ENCODE results near the gene CPNE7.
"Not testable (repeated sequence)": the region's sequence is repeated elsewhere in the genome, so short reads cannot be mapped to it uniquely, and the experiment has no call there.

The CPNE7 gene

DNA sequence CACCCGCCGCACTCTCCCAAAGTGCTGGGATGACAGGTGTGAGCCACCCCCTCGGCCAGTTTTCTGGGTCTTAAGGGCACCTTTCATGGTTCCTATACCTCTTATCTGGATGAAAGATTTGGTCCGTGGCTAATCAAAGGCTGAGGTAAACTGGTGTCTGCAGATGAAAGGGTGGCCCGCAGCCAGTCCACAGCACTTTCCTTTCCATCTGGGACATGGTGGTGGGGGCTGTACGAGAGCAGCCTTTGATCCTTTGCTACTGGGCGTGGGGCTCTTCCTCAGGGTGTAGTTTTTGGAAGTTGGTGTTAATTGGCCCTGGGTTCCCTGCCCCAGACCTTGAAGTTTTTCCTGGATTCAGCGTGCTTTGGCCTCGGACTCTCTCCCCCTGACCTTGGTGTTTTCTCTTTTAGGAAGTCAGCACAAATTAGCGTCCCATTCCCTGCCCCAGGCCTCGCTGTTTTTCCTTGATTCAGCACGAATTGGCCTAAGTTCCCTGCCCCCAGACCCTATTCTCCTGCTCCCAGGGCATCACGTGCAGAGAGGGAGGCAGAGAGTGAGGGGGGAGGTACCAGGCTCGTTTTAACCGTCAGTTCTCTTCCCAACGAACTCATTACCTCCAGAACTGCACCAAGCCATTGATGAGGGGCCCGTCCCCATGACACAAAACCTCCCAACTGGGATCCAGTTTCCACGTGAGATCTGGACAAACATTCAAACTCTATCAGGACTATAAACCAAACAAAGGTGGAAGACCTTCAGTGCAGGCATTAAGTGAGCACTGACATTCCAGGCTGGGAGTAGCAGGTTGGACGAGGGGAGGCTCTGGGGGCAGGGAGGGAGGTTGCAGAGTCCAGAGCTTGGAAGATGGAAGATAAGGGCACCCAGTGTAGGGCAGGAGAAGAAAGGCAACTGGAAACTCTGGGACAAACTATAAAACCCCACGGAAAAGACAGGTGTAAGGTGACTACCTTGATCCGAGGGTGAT is 49.5 kb downstream of the CPNE7 start:
- Histone ChIP-seq H3K79me2 (ENCODE audit: control insufficient read depth, low read length) (no peaks in the 10 kb centered on the region), H3K4me3 (ENCODE audit: low read length) (no peak overlapping the region), H3K4me2 (ENCODE audit: low read length) (no peak overlapping the region), H4K20me1 (ENCODE audit: control insufficient read depth, insufficient read depth, low read depth, low read length) (no peaks in the 10 kb centered on the region), H3K4me1 (ENCODE audit: control insufficient read depth, low read length) (no peaks in the 10 kb centered on the region), H3K9me2 (replicated peaks; ENCODE audit: control insufficient read depth, low read length) (no peaks in the 10 kb centered on the region), H3K36me3 (ENCODE audit: control insufficient read depth, low read length) (no peaks in the 10 kb centered on the region), H3K9me3 (ENCODE audit: control insufficient read depth, insufficient read depth, low read length) (no peaks in the 10 kb centered on the region), H3F3A (ENCODE audit: control insufficient read depth, insufficient read depth) (no peaks in the 10 kb centered on the region), H3K27me3 (ENCODE audit: control insufficient read depth, low read length) (peaks cover 7% of the 10 kb centered on the region; the same call in 1 of the 2 replicates), H3K27ac (ENCODE audit: low read depth, low read length) (no peak overlapping the region)
- no peak for TF ChIP-seq EZH2phosphoT487 (IDR thresholded peaks at IDR 0.05; ENCODE audit: borderline replicate concordance, low read length)
- TF ChIP-seq, protein P1, sequence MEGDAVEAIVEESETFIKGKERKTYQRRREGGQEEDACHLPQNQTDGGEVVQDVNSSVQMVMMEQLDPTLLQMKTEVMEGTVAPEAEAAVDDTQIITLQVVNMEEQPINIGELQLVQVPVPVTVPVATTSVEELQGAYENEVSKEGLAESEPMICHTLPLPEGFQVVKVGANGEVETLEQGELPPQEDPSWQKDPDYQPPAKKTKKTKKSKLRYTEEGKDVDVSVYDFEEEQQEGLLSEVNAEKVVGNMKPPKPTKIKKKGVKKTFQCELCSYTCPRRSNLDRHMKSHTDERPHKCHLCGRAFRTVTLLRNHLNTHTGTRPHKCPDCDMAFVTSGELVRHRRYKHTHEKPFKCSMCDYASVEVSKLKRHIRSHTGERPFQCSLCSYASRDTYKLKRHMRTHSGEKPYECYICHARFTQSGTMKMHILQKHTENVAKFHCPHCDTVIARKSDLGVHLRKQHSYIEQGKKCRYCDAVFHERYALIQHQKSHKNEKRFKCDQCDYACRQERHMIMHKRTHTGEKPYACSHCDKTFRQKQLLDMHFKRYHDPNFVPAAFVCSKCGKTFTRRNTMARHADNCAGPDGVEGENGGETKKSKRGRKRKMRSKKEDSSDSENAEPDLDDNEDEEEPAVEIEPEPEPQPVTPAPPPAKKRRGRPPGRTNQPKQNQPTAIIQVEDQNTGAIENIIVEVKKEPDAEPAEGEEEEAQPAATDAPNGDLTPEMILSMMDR (IDR thresholded peaks at IDR 0.05; ENCODE audit: low read depth, low read length, poor library complexity, severe bottlenecking): no peak

DNA sequence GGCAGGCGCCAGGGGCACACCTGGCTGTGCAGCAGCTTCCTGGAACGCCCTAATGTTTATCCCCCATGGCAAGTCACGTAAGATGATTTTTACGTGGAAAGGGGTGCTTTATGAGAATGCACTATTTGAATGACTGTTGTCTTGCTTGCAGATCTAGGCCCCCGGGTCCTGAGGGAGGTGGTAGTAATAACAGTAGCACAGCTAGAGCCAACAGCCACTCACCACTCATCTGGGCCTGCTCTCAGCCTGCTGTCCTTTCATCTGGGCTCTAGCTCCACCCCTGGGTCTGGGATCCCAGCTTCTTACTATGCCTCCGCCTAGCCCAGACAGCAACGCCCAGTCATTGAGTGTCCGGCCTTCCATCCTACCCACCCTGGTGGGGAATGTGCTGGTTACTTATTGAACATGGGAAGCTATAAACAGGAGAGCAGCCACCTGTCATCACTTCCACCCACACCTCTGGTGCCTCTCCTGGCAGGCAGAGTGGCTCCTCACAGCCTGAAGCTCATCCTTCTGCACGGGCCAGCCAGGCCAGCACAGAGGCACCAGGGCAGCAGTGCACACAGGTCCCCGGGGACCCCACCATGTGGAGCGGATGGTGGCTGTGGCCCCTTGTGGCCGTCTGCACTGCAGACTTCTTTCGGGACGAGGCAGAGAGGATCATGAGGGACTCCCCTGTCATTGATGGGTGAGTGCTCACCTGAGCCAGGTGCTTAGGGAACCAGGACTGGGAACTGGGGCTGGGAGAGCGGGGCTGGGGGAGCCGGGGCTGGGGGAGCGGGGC is 54.5 kb downstream of the CPNE7 start:
- Histone ChIP-seq H3K27me3 (ENCODE audit: control insufficient read depth, low read length) (peaks cover 16% of the 10 kb centered on the region; the same call in 1 of the 2 replicates), H3K4me2 (ENCODE audit: low read length) (no peak overlapping the region), H3K36me3 (ENCODE audit: control insufficient read depth, low read length) (no peaks in the 10 kb centered on the region), H3F3A (ENCODE audit: control insufficient read depth, insufficient read depth) (no peaks in the 10 kb centered on the region), H3K4me1 (ENCODE audit: control insufficient read depth, low read length) (no peaks in the 10 kb centered on the region), H3K79me2 (ENCODE audit: control insufficient read depth, low read length) (no peaks in the 10 kb centered on the region), H3K27ac (ENCODE audit: low read depth, low read length) (no peak overlapping the region), H3K9me3 (ENCODE audit: control insufficient read depth, insufficient read depth, low read length) (no peaks in the 10 kb centered on the region), H3K9me2 (replicated peaks; ENCODE audit: control insufficient read depth, low read length) (no peaks in the 10 kb centered on the region), H3K4me3 (ENCODE audit: low read length) (no peak overlapping the region), H4K20me1 (ENCODE audit: control insufficient read depth, insufficient read depth, low read depth, low read length) (no peaks in the 10 kb centered on the region)
- TF ChIP-seq EZH2phosphoT487 (IDR thresholded peaks at IDR 0.05; ENCODE audit: borderline replicate concordance, low read length): no peak
- TF ChIP-seq, protein P1 (IDR thresholded peaks at IDR 0.05; ENCODE audit: low read depth, low read length, poor library complexity, severe bottlenecking): no peak

DNA sequence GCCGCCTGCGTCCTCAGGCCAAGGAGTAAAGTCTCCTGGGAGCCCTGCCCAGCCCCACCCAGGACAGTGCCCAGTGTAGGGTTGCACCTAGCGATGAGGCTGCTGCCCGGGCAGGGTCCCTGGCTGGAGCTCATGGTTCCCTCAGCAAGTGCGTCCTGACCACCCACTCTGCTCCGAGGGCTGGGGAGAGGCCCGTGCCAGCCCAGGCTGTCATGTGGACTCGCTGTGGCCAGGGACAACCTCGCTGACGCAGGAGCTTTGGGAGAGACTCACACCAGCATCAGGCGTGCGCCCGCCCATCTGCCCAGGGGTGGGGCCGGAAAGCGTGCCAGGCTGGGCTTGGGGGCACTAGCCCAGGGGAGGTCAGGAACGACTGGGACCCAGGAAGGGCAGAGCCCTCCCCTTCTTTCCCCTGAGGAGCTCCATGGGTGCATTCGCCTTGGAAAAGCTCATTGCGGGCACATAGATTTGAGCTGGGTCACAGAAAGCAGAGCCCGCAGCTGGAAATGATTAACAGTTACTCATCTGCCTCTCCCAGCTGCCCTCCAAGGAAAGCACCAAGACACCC is 57.6 kb downstream of the CPNE7 start:
- Histone ChIP-seq H3K4me3 (ENCODE audit: low read length) (no peak overlapping the region), H3K79me2 (ENCODE audit: control insufficient read depth, low read length) (no peaks in the 10 kb centered on the region), H3K27ac (ENCODE audit: low read depth, low read length) (no peak overlapping the region), H3F3A (ENCODE audit: control insufficient read depth, insufficient read depth) (no peaks in the 10 kb centered on the region), H4K20me1 (ENCODE audit: control insufficient read depth, insufficient read depth, low read depth, low read length) (no peaks in the 10 kb centered on the region), H3K4me2 (ENCODE audit: low read length) (no peak overlapping the region), H3K36me3 (ENCODE audit: control insufficient read depth, low read length) (no peaks in the 10 kb centered on the region), H3K9me3 (ENCODE audit: control insufficient read depth, insufficient read depth, low read length) (no peaks in the 10 kb centered on the region), H3K4me1 (ENCODE audit: control insufficient read depth, low read length) (no peaks in the 10 kb centered on the region), H3K27me3 (ENCODE audit: control insufficient read depth, low read length) (peaks cover 17% of the 10 kb centered on the region; the same call in 1 of the 2 replicates), H3K9me2 (replicated peaks; ENCODE audit: control insufficient read depth, low read length) (no peaks in the 10 kb centered on the region)
- TF ChIP-seq, protein P1 (IDR thresholded peaks at IDR 0.05; ENCODE audit: low read depth, low read length, poor library complexity, severe bottlenecking): no peak
- TF ChIP-seq EZH2phosphoT487 (IDR thresholded peaks at IDR 0.05; ENCODE audit: borderline replicate concordance, low read length): no peak

DNA sequence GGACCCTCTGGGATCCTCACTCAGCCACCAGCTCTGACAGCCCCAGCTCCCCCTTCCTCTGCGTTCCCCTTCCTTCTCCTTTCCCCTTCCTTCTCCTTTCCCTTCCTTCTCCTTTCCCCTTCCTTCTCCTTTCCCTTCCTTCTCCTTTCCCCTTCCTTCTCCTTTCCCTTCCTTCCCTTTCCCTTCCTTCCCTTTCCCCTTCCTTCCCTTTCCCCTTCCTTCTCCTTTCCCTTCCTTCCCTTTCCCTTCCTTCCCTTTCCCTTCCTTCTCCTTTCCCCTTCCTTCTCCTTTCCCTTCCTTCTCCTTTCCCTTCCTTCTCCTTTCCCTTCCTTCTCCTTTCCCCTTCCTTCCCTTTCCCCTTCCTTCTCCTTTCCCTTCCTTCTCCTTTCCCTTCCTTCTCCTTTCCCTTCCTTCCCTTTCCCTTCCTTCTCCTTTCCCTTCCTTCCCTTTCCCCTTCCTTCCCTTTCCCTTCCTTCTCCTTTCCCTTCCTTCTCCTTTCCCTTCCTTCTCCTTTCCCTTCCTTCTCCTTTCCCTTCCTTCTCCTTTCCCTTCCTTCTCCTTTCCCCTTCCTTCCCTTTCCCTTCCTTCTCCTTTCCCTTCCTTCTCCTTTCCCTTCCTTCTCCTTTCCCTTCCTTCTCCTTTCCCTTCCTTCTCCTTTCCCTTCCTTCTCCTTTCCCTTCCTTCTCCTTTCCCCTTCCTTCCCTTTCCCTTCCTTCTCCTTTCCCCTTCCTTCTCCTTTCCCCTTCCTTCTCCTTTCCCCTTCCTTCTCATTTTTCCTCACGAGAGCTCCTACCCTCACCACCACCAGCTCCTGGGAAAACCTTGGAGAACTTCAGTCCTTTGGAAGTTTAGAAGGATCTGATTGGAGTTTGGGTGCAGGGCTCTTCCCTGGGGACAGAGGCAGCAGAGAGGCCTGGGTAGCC is 59.2 kb downstream of the CPNE7 start:
- not testable (repeated sequence) for H3K4me2 ChIP-seq (ENCODE audit: low read length); H3K79me2 ChIP-seq (ENCODE audit: control insufficient read depth, low read length); H4K20me1 ChIP-seq (ENCODE audit: control insufficient read depth, insufficient read depth, low read depth, low read length); H3K9me3 ChIP-seq (ENCODE audit: control insufficient read depth, insufficient read depth, low read length); H3K4me1 ChIP-seq (ENCODE audit: control insufficient read depth, low read length); H3K27ac ChIP-seq (ENCODE audit: low read depth, low read length); H3K9me2 ChIP-seq (replicated peaks; ENCODE audit: control insufficient read depth, low read length); H3K36me3 ChIP-seq (ENCODE audit: control insufficient read depth, low read length); H3K4me3 ChIP-seq (ENCODE audit: low read length); H3F3A ChIP-seq (ENCODE audit: control insufficient read depth, insufficient read depth)
- peaks cover 17% of the 10 kb centered on the region; the same call in 1 of the 2 replicates for H3K27me3 ChIP-seq (ENCODE audit: control insufficient read depth, low read length)

Measured in DOHH2 (cell line).